ENCODE results near the gene CLDN6.

The CLDN6 gene, protein sequence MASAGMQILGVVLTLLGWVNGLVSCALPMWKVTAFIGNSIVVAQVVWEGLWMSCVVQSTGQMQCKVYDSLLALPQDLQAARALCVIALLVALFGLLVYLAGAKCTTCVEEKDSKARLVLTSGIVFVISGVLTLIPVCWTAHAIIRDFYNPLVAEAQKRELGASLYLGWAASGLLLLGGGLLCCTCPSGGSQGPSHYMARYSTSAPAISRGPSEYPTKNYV

DNA sequence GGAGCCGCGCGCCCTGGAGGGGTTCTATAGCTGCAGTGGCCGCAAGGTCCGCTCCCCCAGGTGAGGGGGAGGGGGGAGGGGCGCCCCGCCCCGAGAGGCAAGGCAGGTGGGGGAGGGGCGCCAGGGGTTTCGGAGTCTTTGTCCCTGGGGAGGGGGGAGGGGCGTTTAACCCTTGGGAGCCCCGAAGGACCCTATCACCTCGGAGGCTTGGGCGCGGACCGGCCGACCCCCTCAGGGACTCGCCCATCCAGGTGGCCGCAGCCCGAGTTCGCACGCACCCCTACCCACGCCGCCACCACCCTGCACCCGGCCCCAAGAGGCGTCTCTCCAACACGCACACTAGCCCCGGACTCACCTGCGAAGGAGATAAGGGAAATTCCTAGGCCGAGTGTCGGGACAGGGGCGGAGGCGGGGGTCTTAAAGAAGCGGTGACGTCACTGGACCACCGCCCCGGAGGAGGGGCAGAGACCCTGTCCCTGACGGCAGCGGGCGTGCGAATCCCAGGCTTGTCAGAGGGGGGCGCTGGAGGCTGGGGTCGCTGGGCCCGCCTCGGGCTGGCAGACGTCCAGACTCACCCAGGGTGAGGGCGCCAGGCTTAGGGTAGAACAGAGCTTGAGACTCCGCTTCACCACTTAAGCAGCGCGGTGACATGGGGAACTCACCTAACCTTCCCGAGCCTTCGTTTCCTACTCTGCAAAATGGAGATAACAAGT lies at the start of gene CLDN6:
Gene CLDN6 (minus strand): TSS at position 390 of the 713 bp plus-strand sequence. CDS start 2,162 bp downstream, outside the sequence.
- DNase-seq (ENCODE audit: low read depth), result no peak
- H3K4me3 ChIP-seq (replicated peaks; ENCODE audit: low read depth, low read length), result no peak within 1 kb of the TSS

DNA sequence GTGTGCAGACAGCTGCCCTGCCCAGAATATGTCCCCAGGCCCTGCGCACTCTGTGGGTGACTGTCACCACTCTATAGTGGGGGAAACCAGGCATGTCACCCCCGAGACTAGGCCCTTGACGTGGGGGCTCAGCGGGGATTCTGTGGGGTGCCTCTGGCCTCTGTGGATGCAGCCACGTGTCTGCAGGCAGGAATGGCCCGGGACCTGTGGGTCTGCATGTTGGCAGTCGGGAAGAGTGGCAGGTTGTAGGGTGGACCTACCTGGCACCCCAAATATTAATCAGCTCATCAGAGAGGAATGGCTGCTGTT lies 48.4 kb upstream of the CLDN6 start:
- H3K4me3 ChIP-seq (replicated peaks; ENCODE audit: low read depth, low read length), result peak overlapping the region; percentile 48
- TF ChIP-seq, protein P1, sequence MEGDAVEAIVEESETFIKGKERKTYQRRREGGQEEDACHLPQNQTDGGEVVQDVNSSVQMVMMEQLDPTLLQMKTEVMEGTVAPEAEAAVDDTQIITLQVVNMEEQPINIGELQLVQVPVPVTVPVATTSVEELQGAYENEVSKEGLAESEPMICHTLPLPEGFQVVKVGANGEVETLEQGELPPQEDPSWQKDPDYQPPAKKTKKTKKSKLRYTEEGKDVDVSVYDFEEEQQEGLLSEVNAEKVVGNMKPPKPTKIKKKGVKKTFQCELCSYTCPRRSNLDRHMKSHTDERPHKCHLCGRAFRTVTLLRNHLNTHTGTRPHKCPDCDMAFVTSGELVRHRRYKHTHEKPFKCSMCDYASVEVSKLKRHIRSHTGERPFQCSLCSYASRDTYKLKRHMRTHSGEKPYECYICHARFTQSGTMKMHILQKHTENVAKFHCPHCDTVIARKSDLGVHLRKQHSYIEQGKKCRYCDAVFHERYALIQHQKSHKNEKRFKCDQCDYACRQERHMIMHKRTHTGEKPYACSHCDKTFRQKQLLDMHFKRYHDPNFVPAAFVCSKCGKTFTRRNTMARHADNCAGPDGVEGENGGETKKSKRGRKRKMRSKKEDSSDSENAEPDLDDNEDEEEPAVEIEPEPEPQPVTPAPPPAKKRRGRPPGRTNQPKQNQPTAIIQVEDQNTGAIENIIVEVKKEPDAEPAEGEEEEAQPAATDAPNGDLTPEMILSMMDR (IDR thresholded peaks at IDR 0.05; ENCODE audit: low read length, missing control alignments), result no peak
- no peak for DNase-seq (ENCODE audit: low read depth)

More for the DNA sequence above, at the start of gene CLDN6:
- TF ChIP-seq, protein P1 (IDR thresholded peaks at IDR 0.05; ENCODE audit: low read length, missing control alignments), result peak; percentile 7

DNA sequence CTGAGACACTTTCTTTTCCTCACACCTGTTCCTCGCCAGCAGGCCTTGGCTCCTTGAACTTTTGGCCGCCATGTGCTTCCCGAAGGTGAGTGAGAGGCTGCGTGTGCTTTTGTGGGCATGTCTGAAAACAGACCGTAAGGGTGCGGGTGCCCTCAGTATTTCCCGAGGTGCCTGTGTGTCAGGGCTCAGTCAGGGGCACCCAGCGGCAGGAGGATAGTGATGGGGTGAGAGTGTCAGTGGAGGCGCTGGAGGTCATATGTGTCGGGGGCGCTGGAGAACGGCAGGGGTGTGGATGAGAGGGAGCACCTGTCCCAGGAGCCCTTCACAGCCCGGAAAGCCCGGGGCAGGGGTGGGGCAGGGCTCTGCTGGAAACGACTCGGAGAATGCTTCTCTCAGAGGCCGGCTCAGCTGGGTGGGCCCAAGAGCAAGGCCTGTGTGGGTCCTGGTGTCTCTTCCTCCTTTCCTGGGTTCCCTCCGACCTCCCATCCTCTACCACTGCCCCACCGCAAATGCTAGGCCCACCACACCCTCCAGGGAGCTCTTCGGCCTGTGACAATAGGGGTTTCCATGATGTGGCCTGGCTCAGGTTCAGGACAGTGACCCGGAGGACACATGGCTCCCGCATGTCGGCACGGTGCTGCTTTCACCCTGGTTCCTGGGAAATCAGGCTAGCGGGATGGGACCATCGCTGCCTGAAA lies 47.9 kb upstream of the CLDN6 start:
- no peak for DNase-seq (ENCODE audit: low read depth)
- TF ChIP-seq, protein P1 (IDR thresholded peaks at IDR 0.05; ENCODE audit: low read length, missing control alignments), result no peak
- peak overlapping the region; percentile 48 for H3K4me3 ChIP-seq (replicated peaks; ENCODE audit: low read depth, low read length)

DNA sequence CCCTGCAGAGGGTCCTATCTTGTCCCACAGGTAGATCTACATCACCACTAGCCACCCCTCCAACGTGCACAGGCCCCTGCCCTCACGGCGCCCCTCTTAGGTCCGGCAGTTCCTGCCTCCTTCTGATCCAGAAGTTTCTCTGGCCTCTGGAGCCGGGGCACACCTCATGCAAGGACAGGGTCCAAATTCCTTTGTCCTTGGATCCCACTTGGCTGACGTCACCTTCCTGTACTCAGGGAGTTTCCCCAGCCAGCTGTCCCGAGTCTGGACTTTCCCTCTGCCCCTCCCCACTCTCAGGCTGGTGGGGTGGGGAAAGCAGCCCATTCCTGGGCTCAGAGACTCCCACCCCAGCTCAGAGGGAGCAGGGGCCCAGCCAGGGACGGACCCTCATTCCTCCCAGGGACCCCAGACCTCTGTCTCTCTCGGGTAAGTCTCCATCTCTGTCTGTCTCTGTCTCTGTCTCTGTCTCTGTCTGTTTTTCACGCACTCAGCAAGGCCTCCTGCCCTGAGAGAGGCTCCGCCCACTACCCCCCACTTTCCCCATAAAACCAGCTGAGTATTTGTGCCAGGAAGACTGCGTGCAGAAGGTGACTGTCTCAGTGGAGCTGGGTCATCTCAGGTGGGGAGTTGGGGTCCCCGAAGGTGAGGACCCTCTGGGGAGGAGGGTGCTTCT lies 47.2 kb upstream of the CLDN6 start, which contains the start of gene IL32:
Gene IL32 (plus strand): TSS at position 572 of the 673 bp plus-strand sequence. CDS start 172 bp downstream, outside the sequence.
- TF ChIP-seq, protein P1 (IDR thresholded peaks at IDR 0.05; ENCODE audit: low read length, missing control alignments), result no peak
- H3K4me3 ChIP-seq (replicated peaks; ENCODE audit: low read depth, low read length), result peak within 1 kb of the TSS; percentile 48
- peak; percentile 91 for DNase-seq (ENCODE audit: low read depth)

DNA sequence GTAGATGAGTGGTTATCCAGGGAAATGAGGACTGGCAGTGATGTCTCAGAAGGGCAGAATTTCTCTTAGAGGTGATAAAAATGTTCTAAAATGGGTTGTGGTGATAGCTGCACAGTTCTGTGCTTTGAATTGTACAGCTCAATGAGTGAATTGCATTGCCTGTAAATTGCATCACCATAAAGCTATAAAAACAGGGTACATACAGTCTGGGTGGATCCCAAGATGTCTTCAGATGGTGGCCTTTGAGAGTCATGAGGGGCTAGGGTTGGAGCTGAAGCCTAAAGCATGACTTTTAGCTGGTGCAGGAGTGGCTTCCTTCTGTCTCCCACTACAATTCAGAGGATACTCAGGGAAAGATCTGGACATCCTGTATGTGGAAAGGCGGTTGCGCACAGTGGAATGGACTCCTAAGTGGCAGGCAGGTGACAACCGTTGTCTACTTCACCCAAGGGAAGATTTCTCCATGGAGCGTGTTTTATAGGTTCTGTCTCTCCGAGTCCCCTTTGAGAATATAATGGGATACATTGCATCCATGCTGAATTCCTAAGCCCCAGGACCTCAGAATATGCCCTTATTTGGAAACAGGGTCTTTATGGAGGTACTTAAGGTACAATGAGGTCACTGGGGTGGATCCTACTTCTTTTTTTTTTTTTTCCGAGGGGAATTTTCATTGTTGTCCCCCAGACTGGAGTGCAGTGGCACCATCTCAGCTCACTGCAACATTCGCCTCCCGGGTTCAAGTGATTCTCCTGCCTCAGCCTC lies 45.8 kb upstream of the CLDN6 start:
- DNase-seq (ENCODE audit: low read depth), result no peak
- H3K4me3 ChIP-seq (replicated peaks; ENCODE audit: low read depth, low read length), result no peak overlapping the region
- TF ChIP-seq, protein P1 (IDR thresholded peaks at IDR 0.05; ENCODE audit: low read length, missing control alignments), result no peak

DNA sequence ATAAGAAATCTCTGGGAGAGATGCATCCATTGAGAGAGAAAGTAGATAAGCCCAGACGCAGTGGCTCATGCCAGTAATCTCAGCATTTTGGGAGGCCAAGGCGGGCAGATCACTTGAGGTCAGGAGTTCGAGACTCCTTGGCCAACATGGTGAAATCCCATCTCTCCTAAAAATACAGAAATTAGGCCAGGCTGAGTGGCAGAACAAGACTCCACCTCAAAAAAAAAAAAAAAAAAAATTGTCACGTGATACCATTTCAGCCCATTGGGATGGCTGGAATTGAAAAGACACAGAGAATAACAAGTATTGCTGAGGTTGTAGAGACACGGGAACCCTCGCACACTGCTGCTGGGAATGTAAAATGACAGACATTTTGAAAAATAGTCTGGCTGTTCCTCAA lies 44.6 kb upstream of the CLDN6 start:
- TF ChIP-seq, protein P1 (IDR thresholded peaks at IDR 0.05; ENCODE audit: low read length, missing control alignments), result no peak
- DNase-seq (ENCODE audit: low read depth), result no peak
- H3K4me3 ChIP-seq (replicated peaks; ENCODE audit: low read depth, low read length), result no peak overlapping the region

Data from fibroblast of pulmonary artery (primary cell).